ENCODE data around the gene KCTD12.

Gene KCTD12

DNA sequence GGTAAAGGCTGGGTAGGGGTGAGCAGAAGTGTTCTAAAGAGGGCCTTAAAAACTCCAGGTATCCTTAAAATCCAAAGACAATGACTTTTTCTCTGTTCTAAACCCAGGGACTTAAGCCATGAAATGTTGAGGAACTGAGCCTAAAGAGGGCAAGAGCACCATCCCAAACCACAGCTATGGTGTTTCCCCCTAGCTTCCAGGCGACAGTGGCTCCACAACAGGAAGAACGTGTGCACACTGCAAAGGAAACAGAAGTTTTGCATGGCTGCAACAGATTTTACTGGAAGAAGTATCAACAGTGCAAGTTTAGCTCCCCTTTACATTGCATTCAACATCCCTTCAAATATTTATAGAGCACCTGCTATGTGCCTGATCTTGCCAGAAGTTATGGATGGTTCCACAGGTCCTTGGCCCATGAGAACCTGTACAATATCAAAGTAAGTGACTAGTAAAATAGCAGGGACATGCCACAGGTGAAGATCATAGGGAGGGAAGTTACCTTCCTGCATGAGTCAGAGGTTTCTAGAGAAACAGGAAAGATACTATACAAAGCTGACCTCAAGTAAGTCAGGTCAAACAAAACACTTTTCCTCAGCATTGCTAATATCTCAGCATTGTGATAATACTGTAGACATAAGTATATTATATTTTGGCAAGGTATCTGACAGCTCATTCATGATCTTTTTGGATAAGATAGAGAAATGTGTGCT, 8.4 kb upstream of the KCTD12 start:
- no peak for TF ChIP-seq ZNF274 (IDR thresholded peaks at IDR 0.05; ENCODE audit: low read depth, low read length)
- no peak overlapping the region for H3K4me3 ChIP-seq (ENCODE audit: low read length)

DNA sequence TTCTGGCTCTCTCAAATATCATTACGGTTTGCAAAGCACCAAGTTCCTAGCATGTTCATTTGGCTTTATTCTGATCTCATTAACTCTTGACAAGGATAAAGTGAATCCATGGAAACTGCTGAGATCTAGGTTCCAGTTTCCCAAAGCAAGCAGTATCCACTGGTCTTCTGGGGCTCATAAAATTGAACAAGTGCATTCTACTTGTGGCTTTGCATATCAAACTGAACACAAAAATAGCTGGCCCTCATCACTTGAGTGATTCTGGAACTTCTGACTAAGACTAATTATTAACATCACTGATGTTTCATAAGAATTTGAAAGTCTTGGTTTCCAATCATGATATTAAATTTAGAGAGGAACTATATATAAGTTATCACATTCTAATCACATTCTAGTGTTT, 6.3 kb upstream of the KCTD12 start:
- no peak for TF ChIP-seq ZNF274 (IDR thresholded peaks at IDR 0.05; ENCODE audit: low read depth, low read length)
- H3K4me3 ChIP-seq (ENCODE audit: low read length), result no peak overlapping the region

DNA sequence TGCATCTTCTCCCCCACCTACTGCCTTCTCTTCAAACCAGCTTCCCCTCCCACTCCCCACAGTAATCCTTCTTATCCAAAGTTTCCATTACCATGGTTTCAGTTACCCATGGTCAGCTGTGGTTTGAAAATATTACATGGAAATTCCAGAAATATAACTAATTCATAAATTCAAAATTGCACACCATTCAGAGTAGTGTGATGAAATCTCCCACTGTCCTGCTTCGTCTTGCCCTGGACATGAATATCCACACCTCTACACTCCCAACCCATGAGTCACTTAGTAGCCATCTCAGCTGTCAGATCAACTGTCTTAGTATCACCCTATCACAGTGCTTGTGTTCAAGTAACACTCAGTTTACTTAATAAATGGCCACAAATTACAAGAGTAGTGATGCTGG, 3.8 kb upstream of the KCTD12 start:
- no peak overlapping the region for H3K4me3 ChIP-seq (ENCODE audit: low read length)
- no peak for TF ChIP-seq ZNF274 (IDR thresholded peaks at IDR 0.05; ENCODE audit: low read depth, low read length)

DNA sequence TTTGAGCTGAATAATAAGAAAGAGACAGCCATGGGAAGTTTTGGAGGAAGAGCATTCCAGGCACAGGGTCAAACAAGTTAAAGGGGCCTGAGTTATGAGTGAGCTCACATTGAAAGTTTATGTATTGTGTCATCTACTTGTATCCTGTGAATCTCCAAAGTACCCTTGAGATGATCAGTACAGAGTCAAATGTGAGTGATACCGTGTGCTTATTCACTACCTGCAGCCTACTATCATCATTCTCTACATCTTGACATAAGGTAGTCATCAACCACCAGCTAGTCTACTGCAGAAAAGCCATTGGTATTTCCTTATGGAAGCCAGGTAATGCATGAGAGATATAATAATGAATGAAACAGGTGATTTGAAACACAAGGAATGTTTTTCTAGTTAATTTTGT, 3.0 kb upstream of the KCTD12 start:
- no peak for TF ChIP-seq ZNF274 (IDR thresholded peaks at IDR 0.05; ENCODE audit: low read depth, low read length)

DNA sequence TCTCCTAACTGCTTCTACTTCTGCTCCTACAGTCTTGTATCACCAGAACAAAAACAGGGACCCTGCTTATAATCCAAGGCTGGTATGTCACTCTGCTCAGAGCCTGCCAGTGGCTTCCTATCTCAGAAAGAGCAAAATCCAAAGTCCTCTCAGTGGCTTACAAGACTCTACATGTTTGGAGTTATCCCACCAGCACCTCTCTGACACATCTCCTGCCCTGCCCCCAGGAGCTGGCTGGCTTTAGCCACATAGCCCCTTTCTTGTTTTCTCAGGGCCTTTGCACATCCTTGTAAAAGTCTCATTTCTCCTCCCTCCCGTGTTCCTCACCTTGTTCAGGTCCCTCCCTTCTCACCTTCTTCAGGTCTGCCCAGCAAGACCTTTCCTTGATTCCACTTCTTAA, 2.2 kb upstream of the KCTD12 start:
- no peak for TF ChIP-seq ZNF274 (IDR thresholded peaks at IDR 0.05; ENCODE audit: low read depth, low read length)
- no peak overlapping the region for H3K4me3 ChIP-seq (ENCODE audit: low read length)

More for the DNA sequence above, 3.0 kb upstream of the KCTD12 start:
- H3K4me3 ChIP-seq (ENCODE audit: low read length), result no peak overlapping the region

DNA sequence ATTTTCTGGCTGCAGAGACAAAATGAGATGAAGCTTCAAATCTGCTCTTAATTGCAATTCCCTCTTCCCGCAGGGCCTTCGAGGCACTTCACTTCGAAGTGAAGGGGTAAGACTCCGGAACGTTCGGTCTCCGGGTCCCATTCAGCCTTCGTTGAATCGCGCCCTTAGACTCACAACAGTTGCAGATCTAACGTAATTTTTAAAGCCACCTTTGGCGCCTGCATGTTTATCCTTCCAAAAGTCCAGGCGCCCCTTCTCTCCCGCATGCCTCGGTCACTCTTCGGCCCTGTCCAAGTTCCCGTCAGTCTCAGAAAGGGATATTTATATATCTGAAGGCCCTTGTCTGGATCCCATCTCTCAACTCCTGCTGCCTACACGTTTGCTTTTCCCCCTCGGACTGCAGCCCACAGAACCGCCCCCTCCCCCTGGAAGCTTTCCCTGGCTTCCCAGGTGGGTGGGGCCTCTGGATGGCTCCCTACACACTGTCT, 915 bp upstream of the KCTD12 start:
- peak overlapping the region; percentile 81; the same call in 1 of the 2 replicates for H3K4me3 ChIP-seq (ENCODE audit: low read length)
- TF ChIP-seq ZNF274 (IDR thresholded peaks at IDR 0.05; ENCODE audit: low read depth, low read length), result no peak

DNA sequence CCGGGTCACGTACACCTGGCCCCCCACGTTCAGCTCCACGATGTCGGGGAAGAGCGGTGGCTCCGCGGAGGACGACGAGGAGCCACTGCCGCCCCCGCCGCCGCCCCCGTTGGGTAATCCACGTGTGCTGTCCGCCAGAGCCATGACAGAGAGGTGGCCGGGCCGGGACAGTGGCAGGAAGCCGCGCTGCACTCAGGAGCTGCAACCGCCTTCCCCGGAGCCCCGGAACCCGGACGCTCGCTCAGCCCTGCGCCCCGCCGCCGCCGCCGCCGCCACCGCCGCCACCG, 257 bp downstream of the KCTD12 start:
- no peak for TF ChIP-seq ZNF274 (IDR thresholded peaks at IDR 0.05; ENCODE audit: low read depth, low read length)
- peak overlapping the region; percentile 81; the same call in 1 of the 2 replicates for H3K4me3 ChIP-seq (ENCODE audit: low read length)

DNA sequence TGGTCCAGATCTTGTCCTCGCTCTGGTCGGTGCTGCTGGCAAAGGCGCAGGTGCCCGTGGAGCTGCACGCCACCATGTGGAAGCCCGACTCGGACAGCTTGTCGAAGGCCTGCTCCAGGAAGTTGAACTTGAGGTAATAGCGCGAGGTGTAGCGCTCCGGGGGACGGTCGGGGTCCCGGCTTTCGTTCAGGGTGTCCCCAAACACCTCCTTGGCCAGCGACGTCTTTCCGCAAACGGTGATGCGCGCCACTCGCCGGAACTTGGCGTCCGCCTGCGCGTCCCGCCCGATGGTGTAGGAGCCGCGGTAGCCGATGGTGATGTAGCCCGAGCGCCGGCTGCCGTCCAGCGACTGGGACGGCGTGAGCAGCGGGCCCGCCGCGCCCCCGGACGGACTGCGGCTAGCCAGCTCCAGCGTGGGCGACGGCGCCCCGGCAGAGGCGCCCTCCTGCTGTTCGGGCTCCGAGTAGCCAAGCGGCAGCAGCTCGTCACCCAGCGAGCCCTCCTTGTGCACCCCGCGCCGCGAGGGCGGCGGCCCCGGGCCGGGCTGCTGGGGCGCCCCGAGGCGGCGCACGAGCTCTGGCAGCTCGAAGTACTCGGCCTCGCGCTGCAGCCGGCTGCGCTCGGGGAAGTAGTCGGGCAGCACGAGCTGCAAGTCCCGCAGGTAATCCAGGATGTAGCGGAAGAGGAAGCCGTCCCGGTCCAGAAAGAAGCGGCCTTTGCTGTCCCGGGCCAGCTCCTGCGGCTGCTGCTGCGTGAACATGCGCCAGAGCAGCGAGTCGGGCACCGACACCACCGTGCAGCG, 801 bp downstream of the KCTD12 start:
- H3K4me3 ChIP-seq (ENCODE audit: low read length), result peak overlapping the region; percentile 81; the same call in 1 of the 2 replicates
- TF ChIP-seq ZNF274 (IDR thresholded peaks at IDR 0.05; ENCODE audit: low read depth, low read length), result no peak

DNA sequence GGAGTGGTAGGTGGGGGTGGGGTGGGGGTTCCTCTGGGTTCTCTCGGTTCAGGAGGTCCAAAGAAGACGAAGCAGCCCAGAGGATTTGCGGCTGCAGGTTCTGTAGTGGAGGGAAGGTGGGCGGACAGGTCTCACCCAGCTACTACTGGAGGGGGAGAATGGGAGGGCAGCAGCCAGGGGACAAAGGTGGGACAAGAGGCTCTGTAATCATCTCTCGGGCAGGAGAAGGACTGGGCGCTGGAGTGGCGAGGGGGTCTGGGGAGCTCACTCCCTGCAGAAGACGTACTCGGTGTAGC, 1.4 kb downstream of the KCTD12 start:
- no peak for TF ChIP-seq ZNF274 (IDR thresholded peaks at IDR 0.05; ENCODE audit: low read depth, low read length)
- H3K4me3 ChIP-seq (ENCODE audit: low read length), result peak overlapping the region; percentile 81; the same call in 1 of the 2 replicates

DNA sequence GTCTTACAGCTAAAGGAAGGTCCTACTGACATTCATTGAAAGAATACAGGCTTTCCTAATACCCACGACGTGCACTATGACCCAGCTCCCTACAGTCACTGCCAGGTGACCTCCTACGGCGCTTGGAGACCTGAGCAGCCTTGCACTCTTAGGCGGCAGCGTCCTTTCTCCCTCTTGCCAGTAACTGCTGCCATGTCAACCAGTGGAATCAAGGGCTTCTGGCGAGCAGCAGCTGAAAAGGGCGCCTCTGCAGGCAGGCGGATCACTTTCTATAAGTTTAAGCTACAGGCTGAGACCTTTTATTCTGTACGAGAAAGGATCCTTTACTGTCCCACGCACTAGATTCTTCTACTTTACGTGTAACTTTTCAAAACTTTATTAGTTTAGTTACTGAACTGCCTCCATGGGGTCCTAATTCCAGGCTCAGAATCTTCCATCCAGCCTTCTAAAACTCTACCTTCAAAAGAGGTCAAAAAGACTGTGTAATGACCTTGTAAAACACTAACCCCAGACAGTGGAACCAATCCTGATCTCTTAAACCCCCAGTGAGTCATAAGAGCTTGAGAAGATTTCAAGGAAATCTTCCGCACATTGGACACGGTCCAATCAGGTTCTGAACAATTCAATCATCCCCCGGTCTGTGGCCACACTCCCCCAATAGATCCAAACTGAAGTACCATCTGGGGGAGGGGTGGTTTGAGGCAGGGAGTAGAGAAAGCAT, 1.9 kb downstream of the KCTD12 start:
- H3K4me3 ChIP-seq (ENCODE audit: low read length), result peak overlapping the region; percentile 81; the same call in 1 of the 2 replicates
- no peak for TF ChIP-seq ZNF274 (IDR thresholded peaks at IDR 0.05; ENCODE audit: low read depth, low read length)

DNA sequence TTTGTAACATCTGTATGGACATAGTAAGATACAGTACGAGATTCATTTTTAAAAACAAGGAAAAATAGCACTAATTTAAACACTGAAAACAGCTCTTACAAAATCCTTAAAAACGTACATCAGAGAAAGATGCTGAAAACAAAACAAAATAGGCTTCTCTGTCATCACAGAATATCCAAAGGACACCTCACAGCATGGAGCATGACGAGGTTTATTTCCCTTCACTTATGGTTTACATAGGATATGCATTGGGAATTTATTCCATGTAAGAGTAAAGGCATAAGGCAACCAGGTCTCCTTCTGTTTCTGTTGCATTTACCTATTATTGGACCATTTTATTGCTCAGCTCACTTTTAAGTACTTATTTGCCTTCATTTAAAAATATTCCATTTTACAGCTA, 3.0 kb downstream of the KCTD12 start:
- no peak for TF ChIP-seq ZNF274 (IDR thresholded peaks at IDR 0.05; ENCODE audit: low read depth, low read length)
- no peak overlapping the region for H3K4me3 ChIP-seq (ENCODE audit: low read length)

DNA sequence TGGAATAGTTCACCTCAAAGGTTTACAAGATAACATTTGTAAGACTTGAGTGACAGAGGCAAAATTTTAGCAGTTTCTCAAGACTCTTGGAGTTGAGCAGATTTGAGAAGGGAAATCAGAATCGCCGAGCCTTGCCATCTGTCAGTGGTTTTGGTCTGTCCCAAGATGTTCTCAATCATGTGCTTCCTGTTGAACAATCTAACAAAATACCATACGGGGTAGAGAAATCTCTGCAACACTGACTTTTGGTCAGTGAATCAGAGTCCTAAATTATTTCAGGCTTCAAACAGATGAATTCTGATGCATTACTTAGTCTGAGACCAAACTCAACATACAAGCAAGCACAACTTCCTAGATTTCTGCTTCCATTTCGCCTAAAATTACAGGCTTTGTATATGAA, 3.8 kb downstream of the KCTD12 start:
- H3K4me3 ChIP-seq (ENCODE audit: low read length), result no peak overlapping the region
- no peak for TF ChIP-seq ZNF274 (IDR thresholded peaks at IDR 0.05; ENCODE audit: low read depth, low read length)

DNA sequence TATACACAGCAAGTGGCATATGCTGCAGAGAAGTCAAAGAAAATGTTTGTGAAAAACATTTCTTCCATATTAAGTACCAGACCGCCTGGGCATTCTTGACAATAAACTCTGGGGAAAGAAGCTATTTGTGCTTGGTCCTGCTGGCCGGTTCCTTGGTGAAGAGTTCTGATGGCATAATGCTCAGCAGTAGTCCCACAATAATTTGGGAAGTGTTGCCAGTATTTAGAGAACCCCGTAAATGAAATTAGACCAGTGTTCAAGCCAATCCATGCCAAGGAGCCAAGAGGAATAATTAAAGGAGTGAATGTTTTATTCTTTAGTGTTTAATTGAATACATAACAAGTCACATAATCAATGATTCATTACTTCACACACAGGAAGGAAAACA, 6.3 kb downstream of the KCTD12 start:
- TF ChIP-seq ZNF274 (IDR thresholded peaks at IDR 0.05; ENCODE audit: low read depth, low read length), result no peak
- no peak overlapping the region; the same call in 1 of the 2 replicates for H3K4me3 ChIP-seq (ENCODE audit: low read length)

DNA sequence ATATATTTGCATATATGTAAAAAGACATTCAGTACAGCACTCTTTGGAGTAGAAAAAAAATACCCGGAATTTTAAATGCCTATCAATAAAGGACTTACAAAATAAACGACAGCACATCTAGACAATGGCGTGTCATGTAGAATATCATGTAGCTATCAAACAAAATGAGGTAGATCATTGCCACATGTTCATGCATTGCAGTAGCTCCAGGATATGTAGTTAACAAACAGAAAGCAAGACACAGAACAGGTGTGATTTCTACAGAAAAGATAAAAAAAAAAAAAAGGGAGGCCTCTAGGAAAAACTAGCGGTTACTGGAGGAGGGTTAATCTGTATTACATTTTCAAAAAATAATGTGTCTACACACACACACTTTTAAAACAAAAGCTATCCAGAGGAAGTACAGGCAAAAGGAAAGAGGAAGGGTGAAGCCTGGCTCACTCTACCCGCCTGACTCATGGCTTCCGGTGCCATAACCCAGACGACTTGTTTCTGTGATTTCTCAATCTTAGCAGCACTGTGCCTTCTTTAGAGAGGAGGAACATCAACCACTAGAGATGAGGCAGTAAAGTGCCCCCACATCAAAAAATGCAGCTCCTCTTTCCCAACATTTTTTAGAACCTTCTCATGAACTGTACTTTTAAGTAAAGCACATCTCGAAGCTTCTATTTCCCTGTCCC, 6.9 kb downstream of the KCTD12 start:
- no peak for TF ChIP-seq ZNF274 (IDR thresholded peaks at IDR 0.05; ENCODE audit: low read depth, low read length)
- H3K4me3 ChIP-seq (ENCODE audit: low read length), result no peak overlapping the region; the same call in 1 of the 2 replicates
